K562 (cell line): Measurements from ENCODE around the gene ROM1. TPM values are rescaled to one million over a fixed set of nuclear protein-coding genes. Genes with fewer than 3 reads are reported as not detected.

Experiments
- ATF6 ChIP-seq: sonication (generic); formaldehyde crosslinking; IDR thresholded peaks from 2 replicates; pipeline ENCODE4 v1.4.0; 2020; ENCODE audit warnings: mild to moderate bottlenecking, missing genetic modification reagents
- DMBX1 ChIP-seq: fragments of 250-450 bp; sonication (Bioruptor Pico); IDR thresholded peaks from 2 replicates; pipeline ENCODE4 v1.8.0; 2022; ENCODE audit warnings: inconsistent platforms, mild to moderate bottlenecking, moderate library complexity, borderline replicate concordance
- E2F8 ChIP-seq: fragments of 450-650 bp; IDR thresholded peaks from 2 replicates; pipeline ENCODE4 v1.7.1; 2018; ENCODE audit warnings: mild to moderate bottlenecking, low read depth; ENCODE audit not compliant: partially characterized antibody
- ELF4 ChIP-seq: fragments of 450-650 bp; formaldehyde crosslinking; IDR thresholded peaks from 2 replicates; pipeline ENCODE4 v1.4.0; 2022; ENCODE audit warnings: missing genetic modification characterization
- HNRNPL ChIP-seq: fragments of 200-400 bp; formaldehyde crosslinking; IDR thresholded peaks from 2 replicates; pipeline ENCODE4 v1.6.1; 2017; ENCODE audit warnings: low read depth, mild to moderate bottlenecking, low read length
- KLF13 ChIP-seq: fragments of 450-650 bp; IDR thresholded peaks from 2 replicates; pipeline ENCODE4 v1.6.1; 2016; ENCODE audit warnings: missing genetic modification characterization, low read depth, mild to moderate bottlenecking, missing compliant biosample characterization, moderate library complexity, borderline replicate concordance
- MXI1 ChIP-seq: IDR thresholded peaks from 2 replicates; pipeline ENCODE4 v1.6.1; 2011; ENCODE audit warnings: low read depth, mild to moderate bottlenecking, improper control_type of control experiment, low read length
- PBX2 ChIP-seq, 2 experiments: IDR thresholded peaks in 1 of 2; conservative IDR thresholded peaks in 1 of 2; 2 replicates each; pipeline ENCODE4 v1.6.1; 2016; ENCODE audit warnings: low read depth in 2 of 2, mild to moderate bottlenecking in 1 of 2, missing compliant biosample characterization in 1 of 2, missing genetic modification characterization in 1 of 2, moderate library complexity in 1 of 2
- RB1 ChIP-seq: fragments of 450-650 bp; IDR thresholded peaks from 2 replicates; pipeline ENCODE4 v1.6.1; 2017; ENCODE audit warnings: low read depth, mild to moderate bottlenecking
- RFX1 ChIP-seq: fragments of 450-650 bp; IDR thresholded peaks from 2 replicates; pipeline ENCODE4 v1.6.1; 2016; ENCODE audit warnings: mild to moderate bottlenecking, moderate library complexity
- RFX7 ChIP-seq: fragments of 250-450 bp; sonication (Bioruptor Pico); IDR thresholded peaks from 2 replicates; pipeline ENCODE4 v1.5.1; 2021; ENCODE audit warnings: mild to moderate bottlenecking
- TEAD4 ChIP-seq, 2 experiments: sonication (generic) in 1 of 2; formaldehyde crosslinking in 1 of 2; IDR thresholded peaks; 2 replicates each; pipeline versions ENCODE4 v1.6.1 to v1.8.0; 2012 to 2022; ENCODE audit warnings: borderline replicate concordance in 1 of 2, inconsistent platforms in 1 of 2, low read length in 1 of 2, mild to moderate bottlenecking in 1 of 2, missing genetic modification reagents in 1 of 2
- ZBTB5 ChIP-seq: fragments of 450-650 bp; IDR thresholded peaks from 2 replicates; pipeline ENCODE4 v1.6.1; 2017; ENCODE audit warnings: antibody characterized with exemption
- ZNF184 ChIP-seq: sonication (generic); formaldehyde crosslinking; IDR thresholded peaks from 2 replicates; pipeline ENCODE4 v1.5.0; 2020; ENCODE audit warnings: missing genetic modification reagents
- ZNF282 ChIP-seq: sonication (generic); formaldehyde crosslinking; IDR thresholded peaks from 2 replicates; pipeline ENCODE4 v1.8.1; 2023; ENCODE audit warnings: missing genetic modification reagents
- ZNF695 ChIP-seq: fragments of 450-650 bp; formaldehyde crosslinking; IDR thresholded peaks from 2 replicates; pipeline ENCODE4 v1.4.0; 2020; ENCODE audit warnings: mild to moderate bottlenecking, moderate library complexity
- polyA plus RNA-seq, 8 experiments: library from polyadenylated mRNA; depleted of rRNA in 4 of 8; stranded (reverse) in 5 of 8; unstranded in 3 of 8; fragments of >200 nt; fragmentation: Nextera tagmentation in 2 of 8; fragmentation: Illumina TruSeq in 1 of 8; extraction: Ambion mirVana in 2 of 8; extraction: Trizol in 1 of 8; gene quantifications; 2 replicates each; pipeline versions ENCODE4 v1.2.1 to v1.2.3, GENCODE V29; 2011 to 2014; ENCODE audit warnings: inconsistent platforms in 1 of 8, missing spikeins in 1 of 8
- total RNA-seq, 7 experiments: library from RNA; depleted of rRNA in 6 of 7; stranded (reverse); fragments of >200 nt in 6 of 7; fragmentation: Illumina TruSeq in 2 of 7; extraction: Trizol in 2 of 7; gene quantifications; 2 replicates each; pipeline versions ENCODE4 v1.2.1 to v1.2.3, GENCODE V29; 2011 to 2021; ENCODE audit warnings: low replicate concordance in 1 of 7

ROM1 gene
- total and polyA plus RNA-seq, 9 of the 15 experiments (the other 6 are each of a cell fraction or from before 2014, with no cell fraction given) = 0.75 to 4.0 (median 2.6) TPM

GRCh38 chr11:62645946-62646824 is 33.1 kb downstream of the ROM1 start, which contains the start of gene GANAB (continued):
- TF ChIP-seq RB1 (peak; percentile 75; the same call in 1 of the 2 replicates), DMBX1 (CRISPR knock-in tag) (0 out of 2 replicates have a peak, but pooled peaks have one; percentile 16), MXI1 (0 out of 2 replicates have a peak, but pooled peaks have one; percentile 67), E2F8 (peak; percentile 81), ZNF184 (CRISPR knock-in tag) (no peak), RFX1 (no peak), KLF13 (tag) (no peak), ZNF695 (CRISPR knock-in tag) (no peak), ATF6 (no peak), ZNF282 (CRISPR knock-in tag) (no peak), ELF4 (CRISPR knock-in tag) (0 out of 2 replicates have a peak, but pooled peaks have one; percentile 13), RFX7 (no peak), PBX2 (CRISPR knock-in tag; IDR thresholded peaks at IDR 0.05; ENCODE audit: low read depth) (0 out of 2 replicates have a peak, but pooled peaks have one; percentile 16), PBX2 (tag; conservative IDR thresholded peaks at IDR 0.05; ENCODE audit: low read depth) (no peak), TEAD4 (IDR thresholded peaks at IDR 0.05; ENCODE audit: low read length) (peak; percentile 60; the same call in 1 of the 2 replicates), TEAD4 (CRISPR knock-in tag; IDR thresholded peaks at IDR 0.05; ENCODE audit: borderline replicate concordance) (no peak), HNRNPL (no peak), ZBTB5 (no peak)
